Naive thymus-derived CD8-positive, alpha-beta T cell (primary cell): ENCODE results near the gene STK4. TPM values are rescaled to one million over a fixed set of nuclear protein-coding genes. Genes with fewer than 3 reads are reported as not detected.

ENCODE experiments used
- ATAC-seq, 2 donors: fragments of 150-1000 bp; cut with Tn5 transposase in 1 of 2; sonication (Bioruptor Pico), chemical (Tn5 transposase) in 1 of 2; 1 replicate in 1 of 2; 2 replicates in 1 of 2; pipeline ENCODE4 v1.10.0; 2021; ENCODE audit warnings: mild to moderate bottlenecking in 2 of 2, moderate library complexity in 2 of 2
- POLR2A ChIA-PET: fragments of 350-600 bp; sonication (Branson Sonifier 250); formaldehyde crosslinking; loops from one replicate; lab custom pipeline; 2021; ENCODE audit warnings: antibody characterized with exemption; lab: Charles Lee
- DNase-seq, 10 donors: peaks; one replicate each; pipeline versions ENCODE4 v3.0.0 to v3.0.0-alpha.2; 2020 to 2022
- H3K27ac Mint-ChIP-seq, 10 donors: one replicate each; pipeline ENCODE4 v1.8.0; 2020 to 2022; ENCODE audit warnings: mild to moderate bottlenecking in 10 of 10, mixed read lengths in 10 of 10, moderate library complexity in 4 of 10, inconsistent platforms in 1 of 10
- H3K27me3 Mint-ChIP-seq, 5 donors: one replicate each; pipeline ENCODE4 v1.8.0; 2021 to 2022; ENCODE audit warnings: mixed read lengths in 5 of 5
- H3K36me3 Mint-ChIP-seq, 3 donors: one replicate each; pipeline ENCODE4 v1.8.0; 2020 to 2022; ENCODE audit warnings: mixed read lengths in 3 of 3, mild to moderate bottlenecking in 2 of 3, inconsistent platforms in 1 of 3
- H3K4me1 Mint-ChIP-seq, 4 donors: one replicate each; pipeline ENCODE4 v1.8.0; 2021 to 2022; ENCODE audit warnings: mixed read lengths in 4 of 4
- H3K4me3 Mint-ChIP-seq, 10 donors: one replicate each; pipeline ENCODE4 v1.8.0; 2020 to 2022; ENCODE audit warnings: mild to moderate bottlenecking in 10 of 10, mixed read lengths in 10 of 10, moderate library complexity in 6 of 10, inconsistent platforms in 1 of 10
- H3K9me3 Mint-ChIP-seq, 9 donors: one replicate each; pipeline ENCODE4 v1.8.0; 2020 to 2022; ENCODE audit warnings: mixed read lengths in 9 of 9, mild to moderate bottlenecking in 3 of 9, inconsistent platforms in 1 of 9, moderate library complexity in 1 of 9
- polyA plus RNA-seq, 3 donors: library from polyadenylated mRNA; unstranded; fragments of 300-500 nt; fragmentation: Illumina TruSeq; gene quantifications; one replicate each; pipeline ENCODE4 v1.2.3, GENCODE V29; 2021
- total RNA-seq, 8 experiments: library from RNA in 2 of 8; stranded (reverse) in 2 of 8; gene quantifications; one replicate each; pipeline ENCODE4 v1.2.3 and lab custom pipeline; 2021 to 2026

STK4 gene
- total and polyA plus RNA-seq, 5 experiments from 2014 or later, result 178 to 354 (median 192) TPM

GRCh38 chr20:45049438-45049837, 83.1 kb downstream of the STK4 start:
- no peak for ATAC-seq
- H3K27me3 Mint-ChIP-seq, result no peaks in the 10 kb centered on the region
- H3K27ac Mint-ChIP-seq, result peak overlapping the region; percentile 67 to 91 (median 84)
- POLR2A ChIA-PET, result no interaction called here
- peaks cover 0 to 79% (median 8%) of the 10 kb centered on the region in 3 donors for H3K36me3 Mint-ChIP-seq
- no peaks in the 10 kb centered on the region for H3K9me3 Mint-ChIP-seq
- H3K4me3 Mint-ChIP-seq, result peak overlapping the region in 9 of 10 donors; percentile 46 to 79 (median 59)
- peaks cover 37 to 82% (median 72%) of the 10 kb centered on the region in 4 donors for H3K4me1 Mint-ChIP-seq
- DNase-seq, result no peak

- Mint-ChIP-seq H3K4me1 (peaks cover 40 to 86% (median 75%) of the 10 kb centered on the region in 4 donors), H3K9me3 (no peaks in the 10 kb centered on the region), H3K27me3 (no peaks in the 10 kb centered on the region), H3K36me3 (peaks cover 0 to 81% (median 8%) of the 10 kb centered on the region in 3 donors), H3K4me3 (peak overlapping the region in 9 of 10 donors; percentile 46 to 79 (median 59)), H3K27ac (peak overlapping the region; percentile 67 to 91 (median 84))
- DNase-seq (peak in 1 of 10 donors; percentile 9), ATAC-seq (peak; percentile 5 to 38)
- POLR2A ChIA-PET, result no interaction called here
Measured at GRCh38 chr20:45049904-45050471, 83.7 kb downstream of the STK4 start.

- POLR2A ChIA-PET, result interaction anchor here (1.1 to 1.9 kb wide), 3 partner anchors 8 to 84 kb away, joined by 3 to 4 read pairs (median 3); no protein-coding TSS in a partner anchor
- Mint-ChIP-seq H3K27me3 (no peaks in the 10 kb centered on the region), H3K9me3 (no peaks in the 10 kb centered on the region), H3K36me3 (peaks cover 0 to 82% (median 11%) of the 10 kb centered on the region in 3 donors), H3K4me1 (peaks cover 49 to 91% (median 84%) of the 10 kb centered on the region in 4 donors), H3K4me3 (peak overlapping the region in 8 of 10 donors; percentile 20 to 73 (median 54)), H3K27ac (peak overlapping the region; percentile 55 to 88 (median 78))
- no peak for DNase-seq
- peak; percentile 43 to 46 for ATAC-seq
Measured at GRCh38 chr20:45051204-45052060, 85.1 kb downstream of the STK4 start.

GRCh38 chr20:45052698-45053429, 86.6 kb downstream of the STK4 start:
- ATAC-seq, result peak; percentile 75 to 83
- POLR2A ChIA-PET, result interaction anchor here (0.6 to 1.9 kb wide), 5 partner anchors 9 to 86 kb away, joined by 3 to 4 read pairs (median 3); no protein-coding TSS in a partner anchor
- Mint-ChIP-seq H3K4me3 (peak overlapping the region; percentile 6 to 65 (median 48)), H3K27me3 (no peaks in the 10 kb centered on the region), H3K36me3 (peaks cover 4 to 82% (median 11%) of the 10 kb centered on the region in 3 donors), H3K27ac (peak overlapping the region; percentile 41 to 84 (median 76)), H3K9me3 (no peaks in the 10 kb centered on the region), H3K4me1 (peaks cover 49 to 92% (median 83%) of the 10 kb centered on the region in 4 donors)
- peak in 4 of 10 donors; percentile 9 to 40 (median 27) for DNase-seq

- POLR2A ChIA-PET, result interaction anchor here (0.5 to 1.9 kb wide), 8 partner anchors 10 to 124 kb away, joined by 3 to 5 read pairs (median 3); no protein-coding TSS in a partner anchor
Measured at GRCh38 chr20:45053430-45054351, 87.4 kb downstream of the STK4 start.

GRCh38 chr20:45055056-45055455, 88.7 kb downstream of the STK4 start:
- H3K36me3 Mint-ChIP-seq, result peaks cover 4 to 79% (median 11%) of the 10 kb centered on the region in 3 donors
- no peak for DNase-seq
- ATAC-seq, result no peak
- POLR2A ChIA-PET, result no interaction called here
- no peaks in the 10 kb centered on the region for H3K9me3 Mint-ChIP-seq
- H3K27ac Mint-ChIP-seq, result peak overlapping the region; percentile 67 to 89 (median 73)
- H3K4me1 Mint-ChIP-seq, result peaks cover 41 to 88% (median 78%) of the 10 kb centered on the region in 4 donors
- no peaks in the 10 kb centered on the region for H3K27me3 Mint-ChIP-seq
- H3K4me3 Mint-ChIP-seq, result peak overlapping the region in 2 of 10 donors; percentile 24 to 29

More at GRCh38 chr20:45053430-45054351, 87.4 kb downstream of the STK4 start:
- peaks cover 4 to 82% (median 9%) of the 10 kb centered on the region in 3 donors for H3K36me3 Mint-ChIP-seq
- no peaks in the 10 kb centered on the region for H3K27me3 Mint-ChIP-seq
- no peaks in the 10 kb centered on the region for H3K9me3 Mint-ChIP-seq
- DNase-seq, result no peak
- ATAC-seq, result peak; percentile 21 to 26
- peak overlapping the region in 9 of 10 donors; percentile 6 to 65 (median 54) for H3K4me3 Mint-ChIP-seq
- peak overlapping the region; percentile 16 to 84 (median 76) for H3K27ac Mint-ChIP-seq
- peaks cover 44 to 92% (median 83%) of the 10 kb centered on the region in 4 donors for H3K4me1 Mint-ChIP-seq

- H3K4me1 Mint-ChIP-seq, result peaks cover 42 to 91% (median 82%) of the 10 kb centered on the region in 4 donors
- H3K27ac Mint-ChIP-seq, result peak overlapping the region; percentile 11 to 89 (median 75)
- POLR2A ChIA-PET, result no interaction called here
- DNase-seq (no peak), ATAC-seq (no peak)
- H3K9me3 Mint-ChIP-seq, result no peaks in the 10 kb centered on the region
- H3K36me3 Mint-ChIP-seq, result peaks cover 4 to 86% (median 11%) of the 10 kb centered on the region in 3 donors
- no peaks in the 10 kb centered on the region for H3K27me3 Mint-ChIP-seq
- no peak overlapping the region for H3K4me3 Mint-ChIP-seq
Measured at GRCh38 chr20:45056473-45057173, 90.3 kb downstream of the STK4 start.

GRCh38 chr20:45058168-45058850, 92.0 kb downstream of the STK4 start:
- H3K4me3 Mint-ChIP-seq, result peak overlapping the region in 2 of 10 donors; percentile 5 to 11

GRCh38 chr20:45059022-45059728, 92.9 kb downstream of the STK4 start:
- peak overlapping the region in 1 of 10 donors; percentile 33 for H3K4me3 Mint-ChIP-seq
- DNase-seq, result no peak
- H3K9me3 Mint-ChIP-seq, result no peaks in the 10 kb centered on the region
- H3K27me3 Mint-ChIP-seq, result no peaks in the 10 kb centered on the region
- peaks cover 39 to 82% (median 72%) of the 10 kb centered on the region in 4 donors for H3K4me1 Mint-ChIP-seq
- H3K27ac Mint-ChIP-seq, result peak overlapping the region; percentile 2 to 87 (median 70)
- POLR2A ChIA-PET, result no interaction called here
- H3K36me3 Mint-ChIP-seq, result peaks cover 8 to 81% (median 15%) of the 10 kb centered on the region in 3 donors
- no peak for ATAC-seq

More at GRCh38 chr20:45058168-45058850, 92.0 kb downstream of the STK4 start:
- DNase-seq, result no peak
- no peak for ATAC-seq
- Mint-ChIP-seq H3K9me3 (no peaks in the 10 kb centered on the region), H3K36me3 (peaks cover 5 to 82% (median 17%) of the 10 kb centered on the region in 3 donors), H3K4me1 (peaks cover 35 to 82% (median 75%) of the 10 kb centered on the region in 4 donors), H3K27me3 (no peaks in the 10 kb centered on the region), H3K27ac (peak overlapping the region in 9 of 10 donors; percentile 2 to 87 (median 72))
- POLR2A ChIA-PET, result no interaction called here

GRCh38 chr20:45060294-45060693, 94.0 kb downstream of the STK4 start:
- DNase-seq, result no peak
- ATAC-seq, result no peak
- H3K27me3 Mint-ChIP-seq, result no peaks in the 10 kb centered on the region
- POLR2A ChIA-PET, result interaction anchor here (1.1 to 1.5 kb wide), 2 partner anchors 9 to 11 kb away, joined by 3 to 4 read pairs; no protein-coding TSS in a partner anchor
- H3K9me3 Mint-ChIP-seq, result no peaks in the 10 kb centered on the region
- H3K27ac Mint-ChIP-seq, result peak overlapping the region in 9 of 10 donors; percentile 9 to 80 (median 41)
- peaks cover 45 to 87% (median 75%) of the 10 kb centered on the region in 4 donors for H3K4me1 Mint-ChIP-seq
- H3K36me3 Mint-ChIP-seq, result peaks cover 8 to 85% (median 13%) of the 10 kb centered on the region in 3 donors
- no peak overlapping the region for H3K4me3 Mint-ChIP-seq
